ENCODE results near the gene ANGPT4.
A peak's percentile ranks its signal among the peaks of the same experiment; 100 is the strongest.

The ANGPT4 gene

DNA sequence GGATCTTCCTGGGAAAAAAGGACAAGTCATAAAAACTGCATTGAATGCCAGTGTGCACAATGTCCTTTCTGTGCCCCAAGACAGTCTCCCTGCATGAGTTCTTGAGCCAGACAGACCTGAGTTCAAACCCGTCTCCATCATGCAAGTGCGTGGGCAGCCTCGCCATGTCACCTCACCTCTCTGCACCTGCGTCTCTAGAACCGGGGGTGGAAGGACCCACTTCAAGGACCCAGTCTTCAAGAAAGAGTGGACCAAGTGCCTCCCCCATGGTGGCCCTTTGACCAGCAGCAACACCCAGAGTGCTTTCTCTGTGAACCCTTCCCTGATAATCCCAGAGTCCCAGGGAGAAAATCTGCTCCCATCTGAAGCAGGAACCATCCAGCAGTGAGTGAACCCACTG lies 23.5 kb upstream of the ANGPT4 start:
- no peak for DNase-seq

DNA sequence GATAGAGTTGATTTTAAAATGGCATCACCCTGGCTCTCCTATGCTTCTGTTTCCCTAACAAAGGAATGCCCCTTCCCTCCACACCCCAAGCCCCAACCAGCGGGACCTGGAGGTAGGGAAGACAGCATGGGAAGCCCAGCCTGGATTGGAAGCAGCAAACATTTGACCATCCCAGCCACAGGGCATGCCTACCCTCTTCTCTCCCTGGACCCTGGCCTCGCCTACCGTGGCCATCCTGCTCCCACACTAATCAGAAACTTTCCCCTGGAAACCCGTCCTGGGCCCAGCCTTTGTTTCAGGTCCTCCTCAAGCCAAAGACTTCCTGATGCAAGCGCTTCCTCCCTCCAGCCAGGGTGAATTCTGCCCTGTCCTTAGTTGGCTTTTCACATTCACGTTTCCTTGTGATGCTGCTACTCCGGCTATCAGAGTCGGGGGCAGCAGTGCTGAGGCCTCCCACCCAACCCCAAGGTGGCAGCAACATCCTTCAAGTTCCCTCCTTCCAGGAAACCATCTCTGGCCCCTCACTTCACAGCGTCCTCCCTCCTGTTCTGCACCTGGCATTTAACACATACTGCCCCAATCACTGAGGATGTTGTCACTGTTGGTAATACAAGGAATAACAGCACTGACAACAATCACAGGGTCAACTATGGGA lies 18.2 kb upstream of the ANGPT4 start:
- no peak for DNase-seq

DNA sequence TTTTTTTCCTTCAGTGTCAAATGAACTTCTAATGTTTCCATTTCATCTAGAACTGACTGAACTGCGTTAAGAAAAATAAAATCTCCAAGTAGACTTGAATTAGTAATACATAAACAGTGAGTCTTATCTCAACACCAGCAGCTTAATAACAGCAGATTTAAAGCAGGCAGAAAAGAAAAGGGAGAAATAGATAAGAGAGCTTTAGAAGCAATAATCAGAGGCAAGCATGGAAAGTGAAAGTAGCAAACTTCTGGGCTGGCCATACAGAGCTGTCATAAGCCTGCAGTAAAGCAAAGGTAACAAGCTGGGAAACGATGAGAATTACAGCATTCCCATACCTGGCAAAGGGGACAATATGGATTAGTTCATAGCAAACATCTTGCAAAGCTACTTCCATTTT lies 16.9 kb upstream of the ANGPT4 start:
- DNase-seq: no peak

DNA sequence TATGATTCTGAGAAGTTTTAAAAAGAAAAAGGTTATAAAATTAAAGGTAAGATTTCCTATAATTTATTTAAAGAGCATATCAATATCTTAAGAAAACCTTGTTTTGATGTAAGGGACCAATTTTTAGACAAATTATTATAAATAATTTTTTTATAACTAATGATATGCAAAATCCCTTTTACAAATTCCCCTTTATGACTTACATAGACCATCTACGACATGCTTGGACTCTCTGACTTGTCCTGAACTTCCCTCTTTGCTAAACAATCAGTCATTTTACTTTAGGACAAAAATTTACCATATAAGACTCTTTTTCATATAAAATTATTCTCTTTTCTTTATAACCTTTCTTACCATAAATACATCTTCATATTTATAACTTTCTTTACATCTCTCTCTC lies 15.3 kb upstream of the ANGPT4 start:
- DNase-seq: peak in 1 of 2 donors; percentile 23

DNA sequence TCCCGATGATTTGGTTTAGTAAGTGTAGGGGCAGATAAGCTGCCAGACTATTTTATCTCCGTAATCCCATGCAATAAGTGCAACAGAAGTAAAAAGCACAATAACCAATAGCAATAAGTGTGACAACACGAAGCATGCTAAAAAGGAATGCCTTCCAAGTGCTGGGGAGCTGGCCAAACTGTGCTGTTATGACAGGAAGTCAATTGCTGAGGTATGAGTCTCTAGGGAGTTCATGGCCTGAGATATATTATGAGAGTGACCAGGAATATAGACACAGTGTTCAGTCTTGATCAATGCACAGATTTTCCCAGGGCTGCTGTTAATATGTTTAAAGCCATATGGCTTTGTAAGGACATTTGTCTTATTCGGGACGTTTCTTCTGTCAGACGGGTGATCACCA lies 10.5 kb upstream of the ANGPT4 start:
- no peak for DNase-seq

DNA sequence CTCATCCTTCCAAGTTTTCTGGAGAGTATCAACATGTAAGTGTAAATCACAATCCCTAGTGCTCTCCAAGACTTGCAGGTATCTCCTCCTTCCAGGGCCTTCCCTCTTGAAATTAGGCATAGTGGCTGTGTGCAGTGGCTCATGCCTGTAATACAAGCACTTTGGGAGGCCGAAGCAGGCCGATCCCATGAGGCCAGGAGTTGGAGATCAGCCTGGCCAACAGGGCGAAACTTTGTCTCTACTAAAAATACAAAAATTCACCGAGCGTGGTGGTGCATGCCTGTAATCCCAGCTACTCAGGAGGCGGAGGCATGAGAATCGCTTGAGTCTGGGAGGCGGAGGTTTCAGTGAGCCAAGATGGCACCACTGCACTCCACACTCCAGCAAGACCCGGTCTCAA lies 9.4 kb upstream of the ANGPT4 start:
- no peak for DNase-seq

DNA sequence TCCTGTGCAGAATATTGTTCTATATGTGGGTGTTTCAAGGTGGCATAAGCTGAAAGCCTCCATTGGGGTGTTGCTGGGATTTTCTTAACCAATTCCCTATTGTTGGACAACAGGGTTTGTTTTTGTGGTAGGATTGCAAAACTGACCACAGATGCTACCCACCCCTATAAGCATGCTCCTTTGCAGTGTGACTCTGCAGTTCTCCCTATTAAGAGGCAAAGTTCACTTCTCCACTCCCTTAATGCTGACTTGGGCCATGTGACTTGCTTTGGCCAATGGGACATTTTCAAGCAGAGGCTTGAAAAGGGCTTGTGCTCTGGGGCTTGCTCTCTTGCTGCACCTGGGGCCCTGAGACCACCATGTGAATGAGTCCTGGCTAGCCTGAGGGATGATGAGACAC lies 8.5 kb upstream of the ANGPT4 start:
- DNase-seq: peak; percentile 90 to 92

DNA sequence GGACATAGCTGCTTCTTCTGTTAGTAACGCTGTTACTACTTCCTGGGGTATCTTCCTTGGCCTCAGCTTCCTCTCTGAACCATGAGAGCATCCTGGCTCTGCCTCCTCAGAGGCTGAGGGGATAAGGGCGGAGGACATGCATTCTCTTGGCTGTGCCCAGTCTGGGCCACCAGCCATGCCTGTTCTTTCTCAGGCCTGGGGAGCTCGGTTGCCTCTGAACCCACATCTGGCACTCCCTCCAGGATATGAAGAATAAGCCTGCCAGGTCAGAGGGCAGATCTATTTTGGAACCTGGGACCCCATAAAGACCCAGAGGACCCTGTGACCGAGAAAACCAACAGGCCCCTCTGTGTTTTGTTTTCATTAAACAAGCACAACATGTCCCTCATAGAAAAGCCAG lies 6.6 kb upstream of the ANGPT4 start:
- peak in 1 of 2 donors; percentile 7 for DNase-seq

DNA sequence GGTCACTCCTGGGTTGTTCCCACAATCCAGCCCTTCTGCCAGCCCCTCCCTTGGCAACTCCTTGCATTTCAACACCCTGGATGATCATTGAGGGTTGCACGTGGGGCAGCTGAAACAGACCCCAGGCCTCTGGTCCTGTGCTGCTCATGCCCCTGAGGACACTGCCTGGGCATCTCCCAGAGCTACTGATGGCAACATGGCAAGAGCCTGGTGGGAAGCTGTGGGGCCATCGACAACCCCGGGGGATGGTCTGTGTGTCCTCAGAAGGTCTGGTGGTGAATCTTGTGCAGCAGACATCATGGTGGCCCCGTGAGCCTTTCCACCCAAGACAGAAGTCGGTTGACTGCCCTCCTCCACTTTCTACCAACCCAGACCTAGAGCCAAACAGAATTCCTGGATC lies 4.9 kb upstream of the ANGPT4 start:
- no peak for DNase-seq

DNA sequence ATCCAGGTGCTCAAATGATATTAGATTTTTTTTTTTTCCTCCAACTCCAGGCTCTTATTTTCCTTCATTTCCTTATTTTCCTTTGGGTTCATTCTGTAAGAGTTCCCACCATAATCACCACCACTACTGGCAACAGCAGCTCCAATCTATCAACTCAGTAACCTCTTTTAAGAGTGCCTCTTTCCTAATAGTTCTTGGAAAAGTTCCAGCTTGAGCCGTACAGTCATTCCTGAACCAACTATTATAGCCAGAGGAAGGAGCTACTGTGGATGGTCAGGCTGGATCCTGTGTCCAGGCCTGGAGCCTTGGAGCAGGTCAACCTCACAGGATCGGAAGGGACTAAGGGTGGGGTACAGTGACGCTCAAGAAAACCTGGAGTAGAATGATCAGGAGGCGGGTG lies 4.2 kb upstream of the ANGPT4 start:
- peak; percentile 20 to 52 for DNase-seq

DNA sequence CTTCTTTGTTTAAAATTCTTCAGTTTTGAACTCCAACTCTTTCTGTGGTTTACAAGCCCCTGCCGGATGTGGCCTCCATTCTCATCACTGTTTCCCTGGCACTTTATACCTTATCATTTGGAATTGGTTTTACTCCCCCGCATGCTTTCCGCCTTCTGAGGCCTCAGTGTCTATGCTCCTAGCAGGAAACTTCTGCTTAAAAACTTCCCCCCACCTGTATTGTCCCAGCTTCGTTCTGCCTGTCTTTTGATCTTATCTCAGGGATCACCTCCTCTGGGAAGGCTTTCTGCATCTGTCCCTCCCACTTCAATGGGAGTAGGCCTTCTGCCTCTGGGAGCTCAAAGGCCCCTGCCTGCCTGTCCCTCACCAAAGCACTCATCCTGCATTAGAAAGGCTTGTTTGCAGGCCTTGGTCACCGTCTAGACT lies 3.4 kb upstream of the ANGPT4 start:
- no peak for DNase-seq

DNA sequence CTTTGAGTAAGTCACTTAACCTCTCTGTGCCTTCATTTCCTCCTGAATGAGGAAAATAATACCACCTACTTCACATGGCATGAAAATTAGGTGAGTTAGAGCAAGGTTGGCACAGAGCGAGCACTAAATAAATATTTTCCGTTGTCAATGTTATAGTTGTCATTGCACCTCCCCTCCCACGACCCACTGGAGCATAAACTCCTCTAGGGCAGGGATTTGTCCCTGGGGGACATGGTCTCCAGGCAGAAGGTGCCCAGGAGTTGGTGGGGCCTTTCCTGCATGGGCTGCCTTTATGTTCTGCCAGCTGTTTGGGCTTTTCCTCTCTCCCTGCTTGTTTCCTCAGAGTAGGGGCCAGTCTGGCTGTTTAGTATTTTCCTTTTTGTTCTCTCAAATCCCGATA lies 1.3 kb upstream of the ANGPT4 start:
- DNase-seq: no peak

DNA sequence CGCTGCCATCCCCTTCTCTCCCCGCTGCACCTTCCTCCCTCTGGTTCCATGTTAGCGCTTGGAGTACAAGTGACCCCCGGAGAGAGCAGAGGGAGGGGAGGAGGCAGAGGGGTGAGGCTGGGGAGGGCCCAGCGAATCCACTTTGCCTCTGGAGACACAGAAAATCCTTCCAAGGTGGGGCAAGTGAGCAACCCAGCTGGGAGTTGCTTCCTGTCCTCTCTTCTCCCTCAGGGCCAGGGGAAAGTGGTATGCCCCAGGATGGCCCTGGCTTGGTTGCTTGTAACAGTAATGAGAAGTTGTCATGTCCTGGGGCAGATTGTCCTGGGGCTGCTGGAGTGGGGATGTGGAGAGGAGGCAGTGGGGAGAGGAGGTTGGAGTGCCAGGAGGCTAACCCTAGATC lies 691 bp upstream of the ANGPT4 start:
- DNase-seq: no peak

DNA sequence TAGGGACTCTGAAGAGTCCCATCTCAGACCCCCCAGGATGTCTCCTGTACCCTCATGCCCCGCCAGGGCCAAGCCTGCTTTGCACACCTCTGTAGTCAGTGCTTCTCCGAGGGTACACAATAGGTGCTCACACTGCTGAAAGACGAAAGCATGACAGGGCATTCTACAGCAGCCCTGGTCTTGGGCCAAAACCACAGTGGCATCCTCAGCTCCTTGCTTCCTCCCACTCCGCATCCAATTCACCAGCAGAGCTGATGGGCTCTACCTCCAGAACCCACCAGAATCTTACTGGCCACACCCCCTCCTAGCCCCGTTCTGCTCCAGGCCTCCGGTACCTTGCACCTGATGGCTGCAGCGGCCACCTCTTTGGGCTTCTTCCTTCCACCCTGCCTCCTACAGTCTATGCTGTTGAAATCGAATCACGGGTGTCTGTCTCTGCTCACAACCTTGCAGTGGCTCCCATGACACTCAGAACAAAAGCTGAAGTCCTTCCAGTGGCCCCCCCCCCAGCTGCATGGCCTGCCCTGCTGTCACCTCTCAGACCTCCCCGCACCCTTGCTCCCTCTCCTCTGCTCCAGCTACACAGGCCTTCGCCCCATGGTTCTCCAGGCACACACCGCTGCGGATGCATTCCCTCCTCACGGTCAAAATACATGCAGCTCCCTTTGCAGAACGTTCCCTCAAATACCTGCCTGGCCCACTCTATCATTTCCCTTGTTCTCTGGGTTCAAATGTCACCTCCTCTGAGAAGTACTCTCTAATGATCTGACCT lies 1.2 kb downstream of the ANGPT4 start:
- peak; percentile 30 to 69 for DNase-seq

DNA sequence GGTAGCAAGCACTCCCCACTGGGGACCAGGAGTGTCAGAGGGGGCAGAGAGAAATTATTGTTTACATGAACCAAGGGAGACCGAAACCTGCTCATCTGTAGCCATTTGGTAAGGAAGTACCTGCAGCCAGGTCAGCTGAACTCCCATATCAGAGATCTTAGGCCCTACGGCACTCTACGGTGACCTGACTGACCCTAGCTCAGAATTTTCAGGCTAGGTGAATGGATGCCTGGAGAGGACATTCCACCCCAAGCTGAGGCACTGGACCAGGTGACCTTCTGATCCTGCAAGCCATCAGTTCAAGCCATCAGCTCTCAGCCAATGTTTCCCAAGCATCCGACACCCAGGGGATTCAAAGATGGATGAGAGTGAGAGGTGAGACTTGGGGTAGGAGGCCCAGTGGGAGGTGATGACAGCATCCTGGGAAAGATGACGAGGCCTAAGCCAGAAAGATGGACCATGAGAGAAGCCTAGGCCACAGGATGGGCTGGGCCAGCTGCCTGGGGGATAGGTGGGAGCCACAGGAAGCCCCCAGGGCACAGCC lies 2.8 kb downstream of the ANGPT4 start:
- no peak for DNase-seq

DNA sequence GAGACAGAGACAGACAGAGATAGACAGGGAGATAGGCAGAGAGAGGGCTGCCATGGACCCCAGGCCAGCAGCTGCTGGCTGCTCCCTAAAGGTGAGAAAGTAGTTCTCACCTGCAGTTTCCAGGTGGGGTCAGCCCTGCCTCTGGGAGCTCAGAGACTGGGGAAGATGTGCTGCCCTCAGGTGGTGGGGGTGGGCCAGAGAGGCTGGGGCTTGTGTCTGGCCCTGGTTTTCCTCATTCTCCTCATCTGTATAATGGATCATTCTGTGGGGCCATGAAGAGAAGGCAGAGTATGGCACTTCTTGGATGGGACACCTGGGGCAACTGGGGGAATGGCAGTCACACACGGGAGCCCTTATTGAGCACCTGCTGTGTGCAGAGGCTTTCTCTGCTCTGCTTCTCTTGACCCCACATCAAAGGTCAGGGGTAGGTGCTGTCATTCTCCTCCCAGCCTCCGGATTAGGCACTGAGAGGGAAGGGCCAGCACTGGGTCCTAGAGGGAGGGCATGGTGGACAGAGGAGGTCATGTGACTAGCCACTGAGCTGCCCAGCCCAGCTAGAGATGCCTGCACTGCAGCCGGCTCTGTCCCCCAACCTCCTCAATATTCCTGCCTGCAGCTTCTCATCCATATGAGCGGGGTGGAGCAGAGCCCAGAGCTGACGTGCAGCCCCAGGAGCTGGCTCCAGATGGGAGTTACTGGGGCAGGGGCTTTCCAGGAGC lies 4.1 kb downstream of the ANGPT4 start:
- no peak for DNase-seq

DNA sequence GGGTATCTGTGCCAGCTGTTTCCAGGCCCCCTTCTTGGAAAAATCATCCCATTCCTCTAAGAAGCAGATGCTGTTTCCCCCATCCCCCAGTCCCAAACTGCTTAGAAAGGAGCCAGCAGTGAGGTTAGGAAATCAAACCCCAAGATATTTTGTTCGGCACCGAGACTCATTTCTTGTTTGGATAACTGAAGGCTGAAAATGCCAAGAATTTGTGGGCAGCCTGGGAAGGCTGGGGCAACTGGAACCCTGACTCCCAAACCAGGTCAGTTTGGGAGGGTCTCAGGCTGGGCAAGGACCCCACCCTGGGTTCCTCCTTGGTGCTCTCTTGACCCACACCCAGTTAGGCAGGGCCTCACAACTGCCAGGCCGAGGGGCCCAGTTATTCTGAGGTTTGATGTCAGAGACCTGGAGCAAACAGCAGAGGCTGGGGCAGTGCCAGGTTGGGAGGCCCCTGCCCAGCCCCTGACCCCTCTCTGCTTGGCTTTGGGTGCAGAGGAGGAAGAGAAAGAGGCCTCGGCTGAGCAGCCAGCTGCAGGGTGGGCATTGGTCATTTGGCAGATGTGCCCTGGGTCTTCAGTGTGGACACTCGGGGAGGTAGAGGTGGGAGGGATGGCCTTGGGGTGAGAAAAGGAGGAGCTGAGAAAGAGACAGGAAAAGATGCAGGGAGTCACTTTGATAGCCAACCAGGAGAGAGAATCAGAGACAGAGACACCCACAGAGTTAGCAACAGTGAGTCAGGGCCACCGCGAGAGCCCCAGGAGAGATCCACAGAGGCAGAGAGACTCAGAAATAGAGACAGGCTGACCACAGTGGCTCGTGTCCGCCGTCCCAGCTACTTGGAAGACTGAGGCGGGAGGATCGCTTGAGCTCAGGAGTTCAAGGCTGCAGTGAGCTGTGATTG lies 5.0 kb downstream of the ANGPT4 start:
- no peak for DNase-seq

DNA sequence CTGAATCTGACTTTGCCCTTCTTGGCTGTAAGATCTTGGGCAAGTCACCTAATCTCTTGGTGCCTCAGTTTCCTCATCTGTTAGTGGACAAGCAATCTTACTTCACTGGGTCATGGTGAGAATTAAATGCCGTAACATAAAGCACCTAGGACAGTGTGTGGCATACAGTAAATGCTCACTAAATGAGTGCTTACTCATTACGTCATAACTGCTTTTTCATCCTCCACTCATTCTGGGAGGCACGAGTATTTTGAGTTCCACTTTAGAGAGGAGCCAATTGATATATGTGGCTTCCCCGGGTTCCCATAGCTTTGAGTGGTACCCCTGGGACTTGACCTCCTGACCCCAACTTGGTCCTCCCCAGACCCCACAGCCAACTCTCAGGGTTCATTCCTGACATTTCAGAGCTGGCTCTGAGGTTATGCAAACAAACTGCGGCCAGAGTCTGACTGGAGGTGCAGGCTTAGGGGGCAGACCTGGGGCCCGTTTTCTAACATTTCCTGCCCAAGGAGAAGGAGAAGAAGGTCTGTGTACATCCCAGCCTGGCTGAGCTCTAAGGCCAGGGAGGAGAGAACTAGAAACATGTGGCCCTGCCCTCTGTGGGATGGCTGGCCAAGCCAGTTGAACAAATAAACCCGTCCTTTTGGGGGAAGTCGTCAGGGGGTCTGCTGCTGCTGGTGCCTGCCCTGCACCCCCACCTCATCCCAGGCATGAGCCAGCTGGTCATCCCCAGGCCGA lies 5.8 kb downstream of the ANGPT4 start:
- DNase-seq: no peak

DNA sequence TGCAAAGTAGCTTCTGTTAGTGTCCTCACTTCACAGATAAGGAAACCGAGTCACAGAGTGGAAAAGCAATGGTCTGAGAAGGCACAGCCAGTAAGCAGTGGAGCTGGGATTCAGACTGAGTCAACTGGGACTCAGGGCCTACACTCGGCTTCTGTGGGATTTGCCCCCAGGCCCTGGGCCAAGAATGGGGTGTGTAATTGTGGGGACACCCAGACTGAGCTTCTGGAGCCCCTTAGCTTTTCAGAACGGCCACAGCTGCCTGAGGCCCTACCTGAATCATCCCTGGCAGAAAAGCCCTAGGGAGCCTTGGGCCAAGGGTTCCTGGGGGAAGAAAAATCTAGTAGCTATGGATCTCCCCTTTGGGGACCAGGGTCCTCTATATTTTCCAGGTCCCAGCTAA lies 6.5 kb downstream of the ANGPT4 start:
- no peak for DNase-seq

DNA sequence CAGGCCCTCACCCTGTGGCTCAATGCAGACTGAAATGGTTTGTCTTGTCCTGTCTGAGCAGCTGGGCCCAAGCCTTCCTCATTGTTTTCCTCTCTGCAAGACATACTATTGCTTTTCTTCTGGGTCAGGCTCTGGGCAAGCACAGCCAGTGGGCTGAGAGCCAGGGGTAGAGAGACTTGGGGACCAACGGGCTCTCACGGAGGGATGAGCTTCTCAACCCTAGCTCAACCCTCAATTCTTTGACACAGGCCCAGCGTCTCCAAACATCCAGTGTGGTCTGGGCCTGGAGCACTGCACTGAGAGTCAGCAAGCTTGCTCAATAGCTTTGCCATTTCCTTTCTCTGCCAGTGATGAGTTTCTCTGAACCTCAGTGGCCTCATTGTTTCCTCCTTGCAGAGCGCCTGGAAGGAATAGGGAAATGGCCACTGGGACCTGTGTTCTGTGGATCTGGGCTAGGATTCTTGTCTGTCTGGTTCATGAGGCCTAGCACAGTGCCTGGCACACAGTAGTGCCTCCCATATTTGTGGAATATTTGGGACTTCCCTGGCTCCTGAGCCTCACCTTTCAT lies 9.3 kb downstream of the ANGPT4 start:
- peak; percentile 20 to 38 for DNase-seq

DNA sequence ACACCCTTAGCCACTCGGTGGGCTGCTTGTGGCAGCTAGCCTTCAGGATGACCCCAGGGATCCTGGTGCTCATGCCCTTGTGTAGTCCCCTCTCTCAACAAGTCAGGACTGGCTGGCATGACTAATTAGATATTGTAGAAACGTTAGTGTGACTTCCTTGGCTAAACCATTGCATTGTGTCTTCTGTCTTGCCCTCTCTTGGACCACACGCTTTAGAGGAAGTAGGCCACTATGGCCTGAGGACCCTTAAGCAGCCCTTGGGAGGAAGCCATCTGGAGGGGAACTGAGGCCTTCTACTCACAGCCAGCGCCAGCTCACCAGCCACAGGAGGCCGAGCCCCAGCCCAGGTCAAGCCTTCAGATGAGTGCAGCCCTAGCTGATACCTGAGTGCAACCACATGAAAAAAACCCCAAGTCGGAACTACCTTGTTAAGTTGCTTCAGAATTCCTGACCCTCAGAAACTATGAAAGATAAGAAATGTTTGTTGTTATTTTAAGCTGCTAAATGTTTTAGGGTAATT lies 10.1 kb downstream of the ANGPT4 start:
- peak; percentile 3 to 19 for DNase-seq

Measured in inflammatory macrophage (primary cell).